Suprapubic skin (tissue), 4 donors: Measurements from ENCODE around the gene GRID1. TPM values are rescaled to one million over a fixed set of nuclear protein-coding genes. Genes with fewer than 3 reads are reported as not detected.

Experiments
- DNase-seq, 2 donors: peaks; one replicate each; pipeline ENCODE4 v3.0.0-alpha.2; 2019; ENCODE audit warnings: low spot score in 2 of 2
- H3K27ac ChIP-seq: fragments of 200-600 bp; sonication (generic); one replicate; pipeline ENCODE4 v1.5.1; 2019
- H3K27me3 ChIP-seq: fragments of 200-600 bp; sonication (generic); one replicate; pipeline ENCODE4 v1.5.1; 2019
- H3K36me3 ChIP-seq: fragments of 200-600 bp; sonication (generic); one replicate; pipeline ENCODE4 v1.5.1; 2019
- H3K4me1 ChIP-seq: fragments of 200-600 bp; sonication (generic); one replicate; pipeline ENCODE4 v1.5.1; 2019
- H3K4me3 ChIP-seq: fragments of 200-600 bp; sonication (generic); one replicate; pipeline ENCODE4 v1.5.1; 2019; ENCODE audit warnings: mild to moderate bottlenecking
- H3K9me3 ChIP-seq: fragments of 200-600 bp; sonication (generic); one replicate; pipeline ENCODE4 v1.5.1; 2019
- EP300 ChIP-seq: sonication (generic); formaldehyde crosslinking; IDR thresholded peaks from one replicate; pipeline ENCODE4 v1.6.1; 2017; ENCODE audit warnings: antibody characterized with exemption
- POLR2A ChIP-seq, 2 donors: fragments of 450-650 bp; IDR thresholded peaks; one replicate each; pipeline ENCODE4 v1.6.1; 2017; ENCODE audit warnings: antibody characterized with exemption in 2 of 2, mild to moderate bottlenecking in 2 of 2, moderate library complexity in 2 of 2
- POLR2AphosphoS5 ChIP-seq, 3 donors: sonication (generic); formaldehyde crosslinking; IDR thresholded peaks; one replicate each; pipeline ENCODE4 v1.6.1; 2017; ENCODE audit warnings: antibody characterized with exemption in 3 of 3
- WGBS: methylation state at CpG from one replicate; pipeline ENCODE4 v1.1.5; 2018; 5-methylcytosine and 5-hydroxymethylcytosine counted together
- total RNA-seq, 4 donors: library from RNA; depleted of rRNA; stranded (reverse); fragments of >200 nt; gene quantifications; one replicate each; pipeline ENCODE4 v1.1.0, GENCODE V29; 2016
- TF ChIP-seq, protein P1 (sequence below), 2 donors: fragments of 200-600 bp in 1 of 2; fragments of 450-650 bp in 1 of 2; sonication (generic) in 1 of 2; IDR thresholded peaks; one replicate each; pipeline ENCODE4 v1.5.1; 2016 to 2019; ENCODE audit warnings: antibody characterized with exemption in 2 of 2, mild to moderate bottlenecking in 1 of 2, moderate library complexity in 1 of 2

The GRID1 gene
- total RNA-seq, 4 donors from 2014 or later: 1.8 to 3.1 (median 2.4) TPM

DNA sequence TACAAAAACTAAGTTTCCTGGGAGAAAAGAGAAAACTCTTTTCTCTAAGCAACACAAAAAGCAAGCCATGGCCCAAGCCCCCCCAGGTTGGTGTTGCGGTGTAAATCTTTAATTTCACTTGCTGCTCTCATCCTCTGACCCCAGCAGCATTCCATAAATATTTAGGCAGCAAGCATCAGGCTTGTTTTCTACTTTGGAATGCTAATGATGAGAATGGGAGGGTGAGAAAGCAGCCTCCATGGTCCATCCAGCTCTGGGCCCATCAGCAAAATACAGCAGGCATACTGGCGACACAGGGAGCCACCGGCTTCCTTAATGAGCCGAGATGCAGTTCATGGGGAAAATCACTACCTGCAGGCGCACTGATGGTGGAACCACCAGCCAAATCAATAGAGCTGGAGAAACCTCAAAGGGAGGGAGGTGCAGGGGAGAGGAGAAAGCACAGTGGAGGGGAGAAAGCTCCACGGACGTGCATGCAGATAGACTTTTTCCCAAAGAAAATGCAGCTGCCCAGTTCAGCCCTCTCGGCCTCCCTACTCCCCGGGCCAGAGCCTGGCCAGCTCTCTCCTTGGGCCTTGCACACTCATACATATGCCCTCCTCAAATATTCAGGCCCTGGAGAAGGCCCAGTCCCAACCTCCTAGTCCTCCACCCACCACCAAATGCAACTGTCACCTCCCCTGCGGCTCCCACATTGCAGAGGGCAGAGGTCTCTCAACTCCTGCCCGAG, 131.9 kb downstream of the GRID1 start:
- no peak for DNase-seq
- WGBS: 67% methylated on average over 11 of the region's 11 CpGs

DNA sequence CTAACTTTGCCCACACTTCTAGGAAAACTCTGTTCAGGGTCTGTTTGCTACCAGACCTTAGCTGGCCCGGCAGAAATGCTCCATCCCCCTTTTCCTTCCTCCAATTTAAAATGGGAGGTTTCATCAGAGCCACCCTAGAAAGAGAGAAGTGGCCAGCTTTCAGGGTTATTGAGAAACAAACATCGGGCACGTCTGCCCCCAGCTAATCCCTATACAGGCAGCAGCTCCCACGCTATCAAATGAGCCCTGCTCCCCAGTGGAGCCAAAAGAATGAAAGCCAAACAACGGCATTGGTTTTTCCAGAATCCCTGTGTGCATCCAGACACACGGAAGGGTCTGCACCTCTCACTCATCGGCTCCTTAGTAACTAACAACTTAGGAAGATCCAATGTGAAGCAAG, 132.5 kb downstream of the GRID1 start:
- no peaks in the 10 kb centered on the region for H3K4me1 ChIP-seq
- no peak overlapping the region for H3K4me3 ChIP-seq
- TF ChIP-seq POLR2AphosphoS5 (IDR thresholded peaks at IDR 0.05) (no peak), POLR2A (IDR thresholded peaks at IDR 0.05) (no peak), EP300 (no peak)
- TF ChIP-seq, protein P1, sequence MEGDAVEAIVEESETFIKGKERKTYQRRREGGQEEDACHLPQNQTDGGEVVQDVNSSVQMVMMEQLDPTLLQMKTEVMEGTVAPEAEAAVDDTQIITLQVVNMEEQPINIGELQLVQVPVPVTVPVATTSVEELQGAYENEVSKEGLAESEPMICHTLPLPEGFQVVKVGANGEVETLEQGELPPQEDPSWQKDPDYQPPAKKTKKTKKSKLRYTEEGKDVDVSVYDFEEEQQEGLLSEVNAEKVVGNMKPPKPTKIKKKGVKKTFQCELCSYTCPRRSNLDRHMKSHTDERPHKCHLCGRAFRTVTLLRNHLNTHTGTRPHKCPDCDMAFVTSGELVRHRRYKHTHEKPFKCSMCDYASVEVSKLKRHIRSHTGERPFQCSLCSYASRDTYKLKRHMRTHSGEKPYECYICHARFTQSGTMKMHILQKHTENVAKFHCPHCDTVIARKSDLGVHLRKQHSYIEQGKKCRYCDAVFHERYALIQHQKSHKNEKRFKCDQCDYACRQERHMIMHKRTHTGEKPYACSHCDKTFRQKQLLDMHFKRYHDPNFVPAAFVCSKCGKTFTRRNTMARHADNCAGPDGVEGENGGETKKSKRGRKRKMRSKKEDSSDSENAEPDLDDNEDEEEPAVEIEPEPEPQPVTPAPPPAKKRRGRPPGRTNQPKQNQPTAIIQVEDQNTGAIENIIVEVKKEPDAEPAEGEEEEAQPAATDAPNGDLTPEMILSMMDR (IDR thresholded peaks at IDR 0.05): no peak
- no peaks in the 10 kb centered on the region for H3K36me3 ChIP-seq
- DNase-seq: no peak
- 42% methylated on average over 7 of the region's 7 CpGs for WGBS
- no peaks in the 10 kb centered on the region for H3K9me3 ChIP-seq
- H3K27me3 ChIP-seq: no peaks in the 10 kb centered on the region
- H3K27ac ChIP-seq: no peak overlapping the region

More for the DNA sequence above, 131.9 kb downstream of the GRID1 start:
- H3K36me3 ChIP-seq: no peaks in the 10 kb centered on the region
- H3K9me3 ChIP-seq: no peaks in the 10 kb centered on the region
- H3K27me3 ChIP-seq: no peaks in the 10 kb centered on the region
- H3K4me3 ChIP-seq: no peak overlapping the region
- no peaks in the 10 kb centered on the region for H3K4me1 ChIP-seq
- H3K27ac ChIP-seq: no peak overlapping the region
- TF ChIP-seq, protein P1 (IDR thresholded peaks at IDR 0.05): no peak
- no peak for TF ChIP-seq POLR2A (IDR thresholded peaks at IDR 0.05)

DNA sequence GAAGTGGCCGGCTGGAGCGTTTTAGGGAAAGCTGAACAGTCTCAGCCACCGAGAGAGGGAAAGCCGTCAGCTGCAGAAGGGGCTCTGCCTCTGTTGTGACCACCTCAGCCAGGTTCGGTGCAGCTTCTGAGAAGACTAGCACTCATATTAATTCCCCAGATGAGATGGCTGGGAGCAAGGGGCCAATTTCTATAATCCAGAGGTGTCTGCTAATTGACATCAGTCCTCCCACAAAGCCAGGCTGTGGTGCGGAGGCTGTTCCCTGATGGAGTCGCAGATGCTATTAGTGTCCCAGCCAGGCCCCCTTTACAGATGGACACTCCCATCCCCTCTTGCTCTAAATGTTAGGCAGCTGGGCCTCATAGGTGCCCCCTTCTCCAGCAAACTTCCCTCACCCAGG, 133.5 kb downstream of the GRID1 start:
- Histone ChIP-seq H3K4me3 (no peak overlapping the region), H3K36me3 (no peaks in the 10 kb centered on the region), H3K27ac (no peak overlapping the region), H3K4me1 (no peaks in the 10 kb centered on the region), H3K27me3 (no peaks in the 10 kb centered on the region), H3K9me3 (no peaks in the 10 kb centered on the region)
- DNase-seq: no peak
- 82% methylated on average over 7 of the region's 7 CpGs for WGBS
- TF ChIP-seq POLR2A (IDR thresholded peaks at IDR 0.05): no peak
- TF ChIP-seq POLR2AphosphoS5 (IDR thresholded peaks at IDR 0.05): no peak
- TF ChIP-seq, protein P1 (IDR thresholded peaks at IDR 0.05): no peak
- no peak for TF ChIP-seq EP300

DNA sequence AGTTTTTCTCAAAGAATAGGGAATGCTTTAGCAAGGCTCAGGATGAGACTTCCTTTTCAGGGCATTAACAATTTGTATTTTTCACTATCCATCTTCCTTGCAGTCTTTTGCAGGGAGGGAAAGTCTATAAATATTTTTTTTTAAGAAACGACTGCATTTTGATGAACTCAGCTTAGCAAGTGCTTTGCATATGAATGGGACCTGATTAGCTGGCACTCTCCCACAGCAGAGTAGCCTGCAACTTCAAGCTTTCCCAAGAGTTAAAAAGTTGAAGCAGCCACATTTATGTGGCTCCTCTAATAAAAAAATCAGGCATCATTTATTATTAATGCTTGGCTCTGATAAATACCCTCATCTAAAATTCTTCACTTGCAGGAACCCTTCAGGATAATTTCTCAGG, 134.0 kb downstream of the GRID1 start:
- Histone ChIP-seq H3K36me3 (no peaks in the 10 kb centered on the region), H3K9me3 (no peaks in the 10 kb centered on the region), H3K27ac (no peak overlapping the region), H3K27me3 (no peaks in the 10 kb centered on the region), H3K4me3 (no peak overlapping the region), H3K4me1 (no peaks in the 10 kb centered on the region)
- no peak for DNase-seq
- TF ChIP-seq, protein P1 (IDR thresholded peaks at IDR 0.05): no peak
- TF ChIP-seq EP300: no peak
- TF ChIP-seq POLR2A (IDR thresholded peaks at IDR 0.05): no peak
- no peak for TF ChIP-seq POLR2AphosphoS5 (IDR thresholded peaks at IDR 0.05)
- 25% methylated on average over 1 of the region's 1 CpG for WGBS

DNA sequence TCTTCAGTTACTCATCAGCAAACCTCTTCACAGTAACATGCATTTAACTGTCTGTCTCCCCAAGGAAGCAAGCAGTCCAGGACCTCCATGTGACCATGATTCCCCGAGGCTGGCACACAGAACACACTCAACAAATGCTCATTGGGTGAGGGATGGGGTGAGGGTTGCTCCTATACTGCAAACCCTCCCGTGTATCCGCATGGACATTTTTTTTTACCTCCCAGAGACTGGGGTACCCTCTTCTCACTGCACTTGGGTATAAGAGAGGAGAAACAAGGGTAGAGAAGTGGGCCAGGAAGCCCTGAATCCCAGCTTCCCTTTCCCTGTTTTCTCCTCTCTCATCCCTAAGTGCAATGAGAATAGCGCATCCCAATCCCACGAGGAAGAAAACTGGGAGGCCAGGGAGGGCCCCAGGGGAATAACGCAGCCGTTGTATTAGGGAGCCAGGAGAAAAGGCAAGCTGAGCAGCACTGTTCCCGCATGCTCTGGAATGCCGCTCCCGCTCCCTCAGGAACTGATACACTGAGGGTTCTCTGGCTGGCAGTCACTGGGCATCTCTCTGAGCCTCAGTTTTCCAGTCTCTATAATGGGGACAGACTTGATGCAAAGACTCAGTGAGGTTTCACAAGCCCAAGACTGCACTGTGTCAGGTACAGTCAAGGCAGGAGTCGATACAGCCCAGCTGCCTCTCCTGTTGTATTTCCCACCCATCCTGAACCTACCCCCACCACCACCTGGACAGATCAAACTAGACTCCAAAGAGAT, 134.6 kb downstream of the GRID1 start:
- DNase-seq: no peak

More for the DNA sequence above, 134.6 kb downstream of the GRID1 start:
- H3K9me3 ChIP-seq: no peaks in the 10 kb centered on the region
- no peaks in the 10 kb centered on the region for H3K36me3 ChIP-seq
- 63% methylated on average over 11 of the region's 11 CpGs for WGBS
- no peaks in the 10 kb centered on the region for H3K27me3 ChIP-seq
- H3K27ac ChIP-seq: no peak overlapping the region
- H3K4me1 ChIP-seq: no peaks in the 10 kb centered on the region
- no peak overlapping the region for H3K4me3 ChIP-seq
- TF ChIP-seq EP300 (no peak), POLR2AphosphoS5 (IDR thresholded peaks at IDR 0.05) (no peak), POLR2A (IDR thresholded peaks at IDR 0.05) (no peak)
- TF ChIP-seq, protein P1 (IDR thresholded peaks at IDR 0.05): no peak
